Measurements from ENCODE around the gene STEAP1B. TPM values are rescaled to one million over a fixed set of nuclear protein-coding genes. Genes with fewer than 3 reads are reported as not detected.
A peak's percentile ranks its signal among the peaks of the same experiment; 100 is the strongest.

The STEAP1B gene
- total RNA-seq, 1 experiment from 2014 or later = 3.2 TPM

GRCh38 chr7:22393913-22394729, 105.9 kb downstream of the STEAP1B start:
- H3K56ac ChIP-seq (ENCODE audit: insufficient read length, low read depth, low read length) = no peak overlapping the region
- H3K4ac ChIP-seq (ENCODE audit: low read depth, low read length) = no peak overlapping the region
- no peaks in the 10 kb centered on the region for H3K9me3 ChIP-seq (ENCODE audit: control insufficient read depth, low read depth, low read length)
- no peak overlapping the region for H4K91ac ChIP-seq (ENCODE audit: insufficient read length, low read depth, low read length)
- H4K20me1 ChIP-seq (ENCODE audit: control insufficient read depth, insufficient read depth, insufficient read length) = no peaks in the 10 kb centered on the region
- no peak overlapping the region for H3T11ph ChIP-seq (ENCODE audit: low read length)
- no CpG with 5 or more reads among the region's 13 CpGs for WGBS (ENCODE audit: extremely low coverage, insufficient read length, low lambda C conversion rate)
- no peak overlapping the region for H2BK15ac ChIP-seq (ENCODE audit: low read depth, low read length)
- no peak overlapping the region for H2AFZ ChIP-seq (ENCODE audit: low read length)
- H3K4me1 Mint-ChIP-seq = peaks cover 18% of the 10 kb centered on the region in 2 experiments
- no peak overlapping the region for H2BK20ac ChIP-seq (ENCODE audit: low read depth, low read length, poor library complexity, severe bottlenecking)
- no peaks in the 10 kb centered on the region for H3K23me2 ChIP-seq (ENCODE audit: insufficient read length, low read depth, low read length, poor library complexity, severe bottlenecking)
- no peak overlapping the region for H3K23ac ChIP-seq (ENCODE audit: insufficient read length, low read depth, low read length)
- TF ChIP-seq, protein P1, sequence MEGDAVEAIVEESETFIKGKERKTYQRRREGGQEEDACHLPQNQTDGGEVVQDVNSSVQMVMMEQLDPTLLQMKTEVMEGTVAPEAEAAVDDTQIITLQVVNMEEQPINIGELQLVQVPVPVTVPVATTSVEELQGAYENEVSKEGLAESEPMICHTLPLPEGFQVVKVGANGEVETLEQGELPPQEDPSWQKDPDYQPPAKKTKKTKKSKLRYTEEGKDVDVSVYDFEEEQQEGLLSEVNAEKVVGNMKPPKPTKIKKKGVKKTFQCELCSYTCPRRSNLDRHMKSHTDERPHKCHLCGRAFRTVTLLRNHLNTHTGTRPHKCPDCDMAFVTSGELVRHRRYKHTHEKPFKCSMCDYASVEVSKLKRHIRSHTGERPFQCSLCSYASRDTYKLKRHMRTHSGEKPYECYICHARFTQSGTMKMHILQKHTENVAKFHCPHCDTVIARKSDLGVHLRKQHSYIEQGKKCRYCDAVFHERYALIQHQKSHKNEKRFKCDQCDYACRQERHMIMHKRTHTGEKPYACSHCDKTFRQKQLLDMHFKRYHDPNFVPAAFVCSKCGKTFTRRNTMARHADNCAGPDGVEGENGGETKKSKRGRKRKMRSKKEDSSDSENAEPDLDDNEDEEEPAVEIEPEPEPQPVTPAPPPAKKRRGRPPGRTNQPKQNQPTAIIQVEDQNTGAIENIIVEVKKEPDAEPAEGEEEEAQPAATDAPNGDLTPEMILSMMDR (conservative IDR thresholded peaks at IDR 0.05) = no peak
- H3K9ac ChIP-seq (ENCODE audit: extremely low read depth, insufficient read length, low read length) = no peak overlapping the region
- H2BK12ac ChIP-seq (ENCODE audit: insufficient read length, low read depth, low read length) = no peak overlapping the region
- no peaks in the 10 kb centered on the region for H3K79me1 ChIP-seq (ENCODE audit: insufficient read depth, low read depth, low read length, poor library complexity, severe bottlenecking)
- DNase-seq = no peak
- no peak overlapping the region for H3K27ac ChIP-seq (ENCODE audit: insufficient read length, low read depth, low read length)
- H2BK120ac ChIP-seq (ENCODE audit: low read depth, low read length, poor library complexity, severe bottlenecking) = no peak overlapping the region
- peak overlapping the region in 2 of 3 experiments; percentile 7 to 37; a peak in 1 of 7 replicates for H3K27ac Mint-ChIP-seq
- H3K14ac ChIP-seq (ENCODE audit: insufficient read depth, low read length) = no peak overlapping the region
- H4K5ac ChIP-seq (ENCODE audit: insufficient read length, low read depth, low read length) = no peak overlapping the region
- no peaks in the 10 kb centered on the region for H3K27me3 Mint-ChIP-seq (ENCODE audit: low read depth)
- no peak overlapping the region for H3K18ac ChIP-seq (ENCODE audit: insufficient read length, low read depth, low read length)
- H3K27me3 ChIP-seq (ENCODE audit: insufficient read depth, low read length) = no peaks in the 10 kb centered on the region
- no peaks in the 10 kb centered on the region for H3K9me3 Mint-ChIP-seq
- no peaks in the 10 kb centered on the region for H3K79me2 ChIP-seq (ENCODE audit: insufficient read depth, low read length)
- no peaks in the 10 kb centered on the region for H3K4me1 ChIP-seq (ENCODE audit: insufficient read depth, low read length)
- no peak overlapping the region for H4K8ac ChIP-seq (replicated peaks; ENCODE audit: insufficient read length, low read depth, low read length)
- no peaks in the 10 kb centered on the region for H3K36me3 Mint-ChIP-seq (ENCODE audit: insufficient read depth in 1 of 3, low read depth in 3 of 3)
- H3K4me2 ChIP-seq (ENCODE audit: insufficient read depth, insufficient read length, low read length) = no peak overlapping the region
- H3K4me3 Mint-ChIP-seq = no peak overlapping the region
- H2AK5ac ChIP-seq (ENCODE audit: insufficient read length, low read length) = no peak overlapping the region
- no peak overlapping the region for H2BK5ac ChIP-seq (ENCODE audit: insufficient read length, low read length)
